Mammary epithelial cell (primary cell): Measurements from ENCODE around the gene TMEM238L.

Source experiments
- EZH2 ChIP-seq: IDR thresholded peaks from 2 replicates; pipeline ENCODE4 v1.6.1; 2012; ENCODE audit warnings: low read length, inconsistent platforms, borderline replicate concordance
- TF ChIP-seq, protein P1 (sequence below), 2 donors: IDR thresholded peaks in 1 of 2; conservative IDR thresholded peaks in 1 of 2; 2 replicates each; pipeline ENCODE4 v1.5.1; 2011 to 2012; ENCODE audit warnings: inconsistent platforms in 2 of 2, low read length in 2 of 2, mild to moderate bottlenecking in 2 of 2, control low read depth in 1 of 2, low read depth in 1 of 2; ENCODE audit not compliant: insufficient read depth in 1 of 2; ENCODE audit errors: extremely low read depth in 1 of 2

DNA sequence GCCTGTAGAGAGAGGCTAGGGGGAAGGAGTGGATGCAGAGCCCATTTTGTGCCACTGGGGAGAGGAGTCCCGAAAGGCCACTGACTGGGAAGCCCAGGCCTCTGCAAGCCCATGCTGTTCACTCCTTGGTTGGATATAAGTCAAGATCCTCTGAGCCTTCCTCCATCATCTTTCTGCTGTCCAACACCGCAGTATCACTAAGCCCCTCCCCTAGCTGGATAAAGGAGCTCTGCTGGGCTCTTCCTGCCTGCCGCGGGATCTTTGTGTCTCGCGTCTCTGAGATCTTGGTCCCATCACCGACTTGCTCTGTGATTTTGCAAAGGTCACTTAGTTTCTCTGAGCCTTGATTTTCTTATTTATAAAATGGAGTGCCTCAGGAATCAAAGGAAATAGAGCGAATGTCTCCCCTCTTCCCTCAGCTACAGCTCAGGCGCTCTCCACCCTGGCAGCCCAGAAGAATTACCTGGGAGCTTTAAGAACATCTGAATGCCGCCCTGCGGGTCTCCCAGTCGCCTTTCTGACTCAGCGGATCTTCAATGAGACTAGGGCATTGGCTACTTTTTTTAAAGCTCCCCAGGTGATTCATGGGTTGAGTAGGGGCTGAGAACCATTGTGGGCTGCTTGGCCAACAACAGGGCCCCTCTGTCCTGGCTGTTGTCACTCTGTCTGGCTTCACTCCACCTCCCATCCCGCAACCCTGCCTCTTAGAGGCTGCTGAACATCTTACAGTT lies 48.9 kb downstream of the TMEM238L start:
- TF ChIP-seq, protein P1, sequence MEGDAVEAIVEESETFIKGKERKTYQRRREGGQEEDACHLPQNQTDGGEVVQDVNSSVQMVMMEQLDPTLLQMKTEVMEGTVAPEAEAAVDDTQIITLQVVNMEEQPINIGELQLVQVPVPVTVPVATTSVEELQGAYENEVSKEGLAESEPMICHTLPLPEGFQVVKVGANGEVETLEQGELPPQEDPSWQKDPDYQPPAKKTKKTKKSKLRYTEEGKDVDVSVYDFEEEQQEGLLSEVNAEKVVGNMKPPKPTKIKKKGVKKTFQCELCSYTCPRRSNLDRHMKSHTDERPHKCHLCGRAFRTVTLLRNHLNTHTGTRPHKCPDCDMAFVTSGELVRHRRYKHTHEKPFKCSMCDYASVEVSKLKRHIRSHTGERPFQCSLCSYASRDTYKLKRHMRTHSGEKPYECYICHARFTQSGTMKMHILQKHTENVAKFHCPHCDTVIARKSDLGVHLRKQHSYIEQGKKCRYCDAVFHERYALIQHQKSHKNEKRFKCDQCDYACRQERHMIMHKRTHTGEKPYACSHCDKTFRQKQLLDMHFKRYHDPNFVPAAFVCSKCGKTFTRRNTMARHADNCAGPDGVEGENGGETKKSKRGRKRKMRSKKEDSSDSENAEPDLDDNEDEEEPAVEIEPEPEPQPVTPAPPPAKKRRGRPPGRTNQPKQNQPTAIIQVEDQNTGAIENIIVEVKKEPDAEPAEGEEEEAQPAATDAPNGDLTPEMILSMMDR (conservative IDR thresholded peaks at IDR 0.05 in 1 of 2, IDR thresholded peaks at IDR 0.05 in 1 of 2; ENCODE audit: extremely low read depth in 1 of 2, insufficient read depth in 1 of 2, low read depth in 1 of 2, low read length in 2 of 2), result no peak
- no peak for TF ChIP-seq EZH2
